Tibial nerve (tissue), 4 donors: ENCODE results near the gene ACOT8.

Experiments used
- EP300 ChIP-seq, 2 donors: sonication (generic); formaldehyde crosslinking; IDR thresholded peaks; one replicate each; pipeline ENCODE4 v1.6.1; 2017; ENCODE audit warnings: antibody characterized with exemption in 2 of 2, mild to moderate bottlenecking in 1 of 2
- POLR2A ChIP-seq, 2 donors: fragments of 450-650 bp; IDR thresholded peaks; one replicate each; pipeline ENCODE4 v1.6.1; 2017; ENCODE audit warnings: antibody characterized with exemption in 2 of 2, mild to moderate bottlenecking in 2 of 2, moderate library complexity in 2 of 2
- TF ChIP-seq, protein P1 (sequence below), 5 experiments: fragments of 200-600 bp in 3 of 5; fragments of 450-650 bp in 2 of 5; sonication (generic) in 3 of 5; IDR thresholded peaks; one replicate each; pipeline ENCODE4 v1.5.1; 2016 to 2019; ENCODE audit warnings: antibody characterized with exemption in 5 of 5, mild to moderate bottlenecking in 3 of 5, moderate library complexity in 2 of 5

DNA sequence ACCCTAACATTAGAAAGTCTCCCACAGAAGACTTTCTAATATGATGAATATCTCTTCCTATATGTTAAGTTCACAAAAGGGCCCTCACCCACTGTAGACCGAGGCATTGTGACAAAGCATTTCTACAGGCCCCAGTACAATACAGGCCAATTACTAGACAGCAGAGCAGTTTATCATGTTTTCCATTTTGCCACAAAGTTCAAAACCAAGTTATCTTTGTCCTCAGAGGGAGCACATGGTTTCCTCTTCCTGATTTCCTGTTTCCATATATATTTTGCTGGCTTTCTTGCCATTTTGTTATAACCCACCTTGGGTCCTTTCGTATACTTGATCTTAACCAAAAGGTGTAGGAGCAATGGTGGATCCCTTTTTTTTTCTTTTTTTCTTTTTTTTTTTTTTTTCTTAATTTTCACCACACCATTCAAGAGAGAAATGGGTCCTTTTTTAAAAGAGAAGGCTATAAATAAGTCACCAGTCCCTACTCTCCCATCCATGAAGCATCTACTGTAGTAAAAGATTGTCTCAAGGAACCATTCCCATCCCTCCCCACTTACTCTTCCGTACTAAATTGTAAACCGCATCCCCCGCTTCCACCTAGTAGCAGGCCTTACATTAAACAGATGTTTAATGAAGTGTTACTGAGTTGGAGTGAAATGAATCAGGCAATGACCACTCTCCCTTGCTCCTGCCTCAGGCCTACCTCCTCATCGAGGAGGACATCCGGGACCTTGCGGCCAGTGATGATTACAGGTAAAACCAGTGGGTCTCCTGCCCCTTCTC is 46.8 kb downstream of the ACOT8 start:
- TF ChIP-seq POLR2A (IDR thresholded peaks at IDR 0.05) (no peak), EP300 (IDR thresholded peaks at IDR 0.05) (no peak)
- TF ChIP-seq, protein P1, sequence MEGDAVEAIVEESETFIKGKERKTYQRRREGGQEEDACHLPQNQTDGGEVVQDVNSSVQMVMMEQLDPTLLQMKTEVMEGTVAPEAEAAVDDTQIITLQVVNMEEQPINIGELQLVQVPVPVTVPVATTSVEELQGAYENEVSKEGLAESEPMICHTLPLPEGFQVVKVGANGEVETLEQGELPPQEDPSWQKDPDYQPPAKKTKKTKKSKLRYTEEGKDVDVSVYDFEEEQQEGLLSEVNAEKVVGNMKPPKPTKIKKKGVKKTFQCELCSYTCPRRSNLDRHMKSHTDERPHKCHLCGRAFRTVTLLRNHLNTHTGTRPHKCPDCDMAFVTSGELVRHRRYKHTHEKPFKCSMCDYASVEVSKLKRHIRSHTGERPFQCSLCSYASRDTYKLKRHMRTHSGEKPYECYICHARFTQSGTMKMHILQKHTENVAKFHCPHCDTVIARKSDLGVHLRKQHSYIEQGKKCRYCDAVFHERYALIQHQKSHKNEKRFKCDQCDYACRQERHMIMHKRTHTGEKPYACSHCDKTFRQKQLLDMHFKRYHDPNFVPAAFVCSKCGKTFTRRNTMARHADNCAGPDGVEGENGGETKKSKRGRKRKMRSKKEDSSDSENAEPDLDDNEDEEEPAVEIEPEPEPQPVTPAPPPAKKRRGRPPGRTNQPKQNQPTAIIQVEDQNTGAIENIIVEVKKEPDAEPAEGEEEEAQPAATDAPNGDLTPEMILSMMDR (IDR thresholded peaks at IDR 0.05): no peak
